Activated CD4-positive, alpha-beta T cell treated with anti-CD3 and anti-CD28 coated beads, Interleukin-2, amount 10 ng/mL, durations not matched to agents 7 days and 5 days (primary cell): ENCODE measurements around the gene AGK. TPM values are rescaled to one million over a fixed set of nuclear protein-coding genes. Genes with fewer than 3 reads are reported as not detected.

Experiments used
- CTCF ChIA-PET: fragments of 350-600 bp; sonication (Branson Sonifier 250); formaldehyde crosslinking; loops from one replicate; lab custom pipeline; 2021; ENCODE audit warnings: antibody characterized with exemption; lab: Charles Lee
- POLR2A ChIA-PET: fragments of 350-600 bp; sonication (Branson Sonifier 250); formaldehyde crosslinking; loops from one replicate; lab custom pipeline; 2021; ENCODE audit warnings: antibody characterized with exemption; lab: Charles Lee
- DNase-seq: peaks from one replicate; pipeline ENCODE4 v3.0.0-alpha.2; 2020
- H3K27ac Mint-ChIP-seq: one replicate; pipeline ENCODE4 v1.8.0; 2021; ENCODE audit warnings: mild to moderate bottlenecking, moderate library complexity, mixed read lengths
- H3K27me3 Mint-ChIP-seq: one replicate; pipeline ENCODE4 v1.8.0; 2021; ENCODE audit warnings: mixed read lengths
- H3K36me3 Mint-ChIP-seq: one replicate; pipeline ENCODE4 v1.8.0; 2021; ENCODE audit warnings: low read depth, mixed read lengths
- H3K4me1 Mint-ChIP-seq: one replicate; pipeline ENCODE4 v1.8.0; 2021; ENCODE audit warnings: mixed read lengths
- H3K4me3 Mint-ChIP-seq: one replicate; pipeline ENCODE4 v1.8.0; 2021; ENCODE audit warnings: mild to moderate bottlenecking, moderate library complexity, mixed read lengths
- H3K9me3 Mint-ChIP-seq: one replicate; pipeline ENCODE4 v1.8.0; 2021; ENCODE audit warnings: mixed read lengths
- total RNA-seq, 2 experiments: library from RNA; stranded (reverse); gene quantifications; one replicate each; pipeline ENCODE4 v1.2.3, GENCODE V29; 2021

The AGK gene
- total RNA-seq, 2 experiments from 2014 or later = 40.7 to 42.5 TPM

DNA sequence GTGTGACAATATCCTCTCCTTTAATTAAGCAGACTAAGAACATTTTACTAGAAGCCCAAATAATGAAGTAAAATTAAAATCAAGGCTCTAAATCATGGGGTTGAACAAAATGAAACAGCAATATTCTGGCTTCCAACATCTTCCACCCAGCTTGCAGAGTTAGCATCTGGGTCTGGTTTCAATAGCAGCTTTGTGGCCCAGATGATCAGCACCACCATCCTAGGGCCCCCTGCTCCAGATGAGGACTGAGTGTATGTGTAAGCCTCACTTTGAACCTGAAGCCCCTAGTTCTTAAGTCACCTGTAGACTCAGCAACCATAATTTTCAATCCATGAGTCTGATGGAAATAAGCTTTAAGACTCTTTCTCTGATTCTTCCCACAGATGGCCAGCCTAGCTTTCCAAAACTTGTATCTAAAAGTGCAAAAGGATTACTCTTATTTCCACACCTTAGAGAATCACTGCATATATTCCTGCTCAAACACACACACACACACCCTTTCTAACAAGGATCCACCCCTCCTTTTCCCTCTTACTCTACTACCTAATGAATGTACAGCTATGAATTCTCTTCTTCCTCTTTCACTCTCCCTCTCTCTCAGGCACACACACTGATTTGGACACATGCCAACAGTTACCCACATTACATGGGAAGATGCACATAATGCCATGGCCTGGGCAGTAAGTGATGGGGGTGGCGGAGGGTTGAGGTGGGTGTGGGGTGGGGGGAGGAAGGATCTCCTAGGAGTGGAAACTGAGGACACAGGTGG, 147.2 kb downstream of the AGK start:
- Mint-ChIP-seq H3K27ac (no peak overlapping the region), H3K4me1 (peaks cover 34% of the 10 kb centered on the region)
- POLR2A ChIA-PET = no interaction called here

DNA sequence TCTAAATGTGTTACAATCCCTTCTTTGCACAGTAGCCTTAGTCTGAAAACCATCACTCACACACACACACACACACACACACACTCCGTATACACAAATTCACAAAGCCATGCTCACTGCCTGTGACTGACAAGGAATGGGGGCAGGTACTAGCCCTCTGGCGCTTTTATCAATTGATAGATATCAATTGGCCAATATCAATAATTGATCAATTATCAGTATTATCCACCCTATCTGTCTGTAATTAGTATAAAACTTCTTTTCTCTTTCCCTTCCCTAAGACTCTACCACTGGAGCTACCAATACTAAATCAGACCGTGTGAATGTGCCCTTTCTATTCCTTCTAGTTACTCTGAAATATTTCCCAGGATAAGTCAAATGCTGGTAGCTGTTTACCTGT, 148.7 kb downstream of the AGK start:
- CTCF ChIA-PET = interaction anchor here (1.2 kb wide), 1 partner anchor 14 kb away, joined by 4 read pairs; no protein-coding TSS in a partner anchor
- POLR2A ChIA-PET = no interaction called here
- H3K27ac Mint-ChIP-seq = peak overlapping the region; percentile 83

More for the DNA sequence above, 147.2 kb downstream of the AGK start:
- CTCF ChIA-PET = interaction anchor here (0.8 to 1.0 kb wide), 2 partner anchors 17 to 19 kb away, joined by 3 read pairs; no protein-coding TSS in a partner anchor
- no peak for DNase-seq
- H3K4me3 Mint-ChIP-seq = no peak overlapping the region
- no peaks in the 10 kb centered on the region for H3K9me3 Mint-ChIP-seq
- peaks cover 3% of the 10 kb centered on the region for H3K36me3 Mint-ChIP-seq
- peaks cover 4% of the 10 kb centered on the region for H3K27me3 Mint-ChIP-seq

DNA sequence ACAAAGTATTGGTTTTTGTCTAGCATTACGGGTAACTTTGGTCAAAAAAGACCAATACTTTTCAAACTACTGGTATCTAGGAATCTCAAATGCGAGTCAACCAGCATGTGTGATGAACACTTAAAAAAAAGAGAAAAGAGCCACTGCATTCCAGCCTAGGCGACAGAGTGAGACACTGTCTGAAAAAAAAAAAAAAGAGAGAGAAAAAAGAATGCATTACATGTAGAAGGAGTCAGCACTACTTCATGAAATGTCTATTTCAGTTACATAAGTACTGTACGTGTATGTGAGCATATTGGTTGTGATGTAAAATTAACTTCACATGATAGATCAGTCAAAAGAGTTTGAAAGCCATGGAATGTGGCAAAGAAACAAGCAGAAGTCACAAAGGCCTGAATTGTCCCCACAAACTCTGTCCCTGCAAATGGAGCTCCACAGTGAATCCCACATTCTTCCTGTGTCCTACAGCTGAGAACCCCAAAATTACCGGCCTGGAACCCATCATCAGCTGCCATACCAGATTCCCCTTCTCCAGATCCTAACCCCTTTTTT, 149.2 kb downstream of the AGK start:
- Mint-ChIP-seq H3K36me3 (peaks cover 1% of the 10 kb centered on the region), H3K4me3 (peak overlapping the region; percentile 79), H3K27ac (peak overlapping the region; percentile 83), H3K27me3 (peaks cover 7% of the 10 kb centered on the region), H3K4me1 (peaks cover 34% of the 10 kb centered on the region), H3K9me3 (no peaks in the 10 kb centered on the region)
- ChIA-PET CTCF (interaction anchor here (1.1 to 4.2 kb wide), 3 partner anchors 11 to 38 kb away, joined by 3 to 17 read pairs (median 4); partner anchors contain the start of gene SSBP1), POLR2A (no interaction called here)
- DNase-seq = no peak

More for the DNA sequence above, 148.7 kb downstream of the AGK start:
- DNase-seq = no peak
- H3K36me3 Mint-ChIP-seq = peaks cover 1% of the 10 kb centered on the region
- H3K9me3 Mint-ChIP-seq = no peaks in the 10 kb centered on the region
- peaks cover 34% of the 10 kb centered on the region for H3K4me1 Mint-ChIP-seq
- peak overlapping the region; percentile 79 for H3K4me3 Mint-ChIP-seq
- peaks cover 7% of the 10 kb centered on the region for H3K27me3 Mint-ChIP-seq

DNA sequence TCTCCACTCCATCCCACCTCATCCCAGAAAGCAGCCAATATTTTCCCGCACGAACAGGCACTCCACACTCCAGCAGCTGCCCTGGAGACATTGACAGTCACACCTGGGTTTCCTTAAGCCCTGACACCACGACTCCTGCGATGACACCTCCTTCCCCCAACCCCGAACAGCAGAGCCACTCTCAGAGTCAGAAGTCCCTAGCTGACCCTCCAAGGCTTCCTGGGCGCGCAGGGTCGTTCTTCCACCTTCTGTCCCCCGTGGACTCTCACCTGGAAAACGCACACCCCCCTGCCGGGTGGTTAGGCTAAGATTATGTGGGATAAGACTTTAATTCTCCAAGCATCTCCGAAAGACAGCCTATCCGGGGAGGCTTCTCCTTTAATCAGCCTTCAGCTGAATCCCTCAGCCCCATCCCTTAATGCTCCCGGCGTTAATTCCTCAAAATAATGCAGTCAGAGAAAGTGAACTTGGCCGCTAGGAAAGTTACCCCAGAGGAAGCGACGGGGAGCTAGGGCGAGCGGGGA, 149.7 kb downstream of the AGK start:
- Mint-ChIP-seq H3K36me3 (peaks cover 1% of the 10 kb centered on the region), H3K4me1 (peaks cover 34% of the 10 kb centered on the region), H3K4me3 (peak overlapping the region; percentile 79), H3K27me3 (peaks cover 7% of the 10 kb centered on the region), H3K9me3 (no peaks in the 10 kb centered on the region), H3K27ac (peak overlapping the region; percentile 83)
- POLR2A ChIA-PET = no interaction called here
- peak; percentile 11 for DNase-seq
- CTCF ChIA-PET = interaction anchor here (0.9 to 4.2 kb wide), 4 partner anchors 9 to 37 kb away, joined by 3 to 17 read pairs (median 4); partner anchors contain the start of gene SSBP1

DNA sequence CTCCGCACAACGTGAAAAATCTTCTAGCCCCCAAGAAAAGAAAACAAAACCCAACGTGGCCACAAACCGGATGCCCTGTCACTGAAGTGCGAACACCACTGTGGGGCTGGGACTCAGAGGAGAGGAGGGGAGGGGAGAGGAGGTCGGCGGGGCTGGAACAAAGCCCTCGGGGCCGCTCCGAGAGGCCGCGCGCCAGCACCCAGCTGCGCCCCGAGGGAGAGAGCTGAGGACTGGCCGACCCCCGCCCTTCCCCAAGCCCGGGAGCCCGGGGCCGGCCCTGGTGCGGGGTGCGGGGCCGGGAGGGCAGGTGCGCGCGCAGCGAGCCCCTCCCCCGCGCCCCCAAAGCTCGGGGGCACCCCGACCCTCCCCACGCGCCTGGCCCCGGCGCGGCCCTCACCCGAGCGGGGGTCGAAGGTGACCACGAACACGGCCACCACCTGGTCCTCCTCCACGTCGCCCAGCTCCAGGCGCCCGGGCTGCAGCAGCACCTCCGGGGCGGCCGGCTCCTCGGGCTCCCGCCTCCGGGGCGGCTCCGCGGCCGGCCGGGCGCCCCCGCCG, 150.4 kb downstream of the AGK start:
- Mint-ChIP-seq H3K27ac (peak overlapping the region; percentile 88), H3K4me1 (peaks cover 31% of the 10 kb centered on the region), H3K27me3 (peaks cover 7% of the 10 kb centered on the region), H3K36me3 (peaks cover 1% of the 10 kb centered on the region), H3K4me3 (peak overlapping the region; percentile 79), H3K9me3 (no peaks in the 10 kb centered on the region)
- ChIA-PET POLR2A (no interaction called here), CTCF (interaction anchor here (0.9 to 4.2 kb wide), 3 partner anchors 10 to 36 kb away, joined by 3 to 17 read pairs (median 4); partner anchors contain the start of gene SSBP1)
- DNase-seq = peak; percentile 83

DNA sequence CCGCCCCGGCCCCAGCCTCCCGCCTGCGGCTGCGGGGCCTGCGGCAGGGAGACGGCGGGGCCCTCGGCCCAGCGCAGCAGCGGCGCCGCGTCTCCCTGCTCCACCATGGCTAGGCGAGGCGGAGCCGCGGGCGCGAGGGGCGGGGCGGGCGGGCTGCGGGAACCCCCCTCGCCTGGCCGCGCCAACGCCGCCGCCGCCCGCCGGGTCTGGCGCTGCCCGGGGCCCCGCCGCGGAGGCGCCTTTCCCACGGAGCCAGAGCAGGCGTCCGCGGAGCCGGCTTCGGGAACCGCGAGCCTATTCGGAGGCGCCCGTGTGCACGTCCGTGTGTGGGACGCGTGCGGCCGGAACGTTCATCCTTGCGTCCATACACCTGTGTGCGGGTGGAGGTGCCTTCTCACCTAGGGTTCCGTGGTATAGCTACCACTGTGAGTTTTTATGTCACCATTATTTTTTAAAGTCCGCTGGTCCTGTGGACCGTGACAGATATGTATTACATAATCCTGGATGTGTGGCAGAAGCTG, 150.9 kb downstream of the AGK start, which contains the start of gene DENND11:
Gene DENND11, minus strand, starts transcription at position 120 of the 521 bp plus-strand sequence. Its CDS starts 13 bp downstream, at position 107.
- Mint-ChIP-seq H3K27me3 (peaks cover 9% of the 10 kb centered on the region), H3K27ac (peak within 1 kb of the TSS; percentile 88), H3K36me3 (peaks cover 1% of the 10 kb centered on the region), H3K9me3 (no peaks in the 10 kb centered on the region), H3K4me1 (peaks cover 31% of the 10 kb centered on the region), H3K4me3 (peak within 1 kb of the TSS; percentile 79)
- DNase-seq = peak; percentile 64
- POLR2A ChIA-PET = no interaction called here
- CTCF ChIA-PET = interaction anchor here (1.5 to 4.2 kb wide), 2 partner anchors 33 to 36 kb away, joined by 5 to 17 read pairs; partner anchors contain the start of gene SSBP1

DNA sequence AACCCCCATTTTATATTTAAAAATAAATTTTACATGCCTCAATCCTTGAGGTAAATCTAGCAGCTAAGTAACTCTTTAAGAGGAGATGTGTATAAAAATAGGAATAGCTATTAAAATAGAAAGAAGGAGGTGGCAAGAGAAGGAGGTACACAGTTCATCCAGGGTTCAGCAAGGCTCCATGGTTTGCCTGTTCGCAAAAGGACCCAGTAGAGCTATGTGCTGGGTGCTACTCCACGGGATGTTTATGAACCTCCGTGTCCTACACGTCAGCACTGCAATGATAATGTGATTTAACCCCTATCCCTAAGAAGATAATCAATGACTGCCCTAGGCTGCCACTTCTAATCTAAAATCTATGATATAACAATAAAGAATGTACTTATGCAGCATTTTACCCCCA, 151.7 kb downstream of the AGK start:
- Mint-ChIP-seq H3K4me1 (peaks cover 31% of the 10 kb centered on the region), H3K4me3 (peak overlapping the region; percentile 68), H3K27me3 (peaks cover 9% of the 10 kb centered on the region), H3K36me3 (peaks cover 1% of the 10 kb centered on the region), H3K27ac (no peak overlapping the region), H3K9me3 (no peaks in the 10 kb centered on the region)
- CTCF ChIA-PET = interaction anchor here (0.6 to 4.2 kb wide), 3 partner anchors 32 to 65 kb away, joined by 3 to 17 read pairs (median 5); partner anchors contain the start of gene SSBP1
- POLR2A ChIA-PET = interaction anchor here (0.7 kb wide), 1 partner anchor 35 kb away, joined by 3 read pairs; the partner anchor contains the start of gene SSBP1
- DNase-seq = no peak

DNA sequence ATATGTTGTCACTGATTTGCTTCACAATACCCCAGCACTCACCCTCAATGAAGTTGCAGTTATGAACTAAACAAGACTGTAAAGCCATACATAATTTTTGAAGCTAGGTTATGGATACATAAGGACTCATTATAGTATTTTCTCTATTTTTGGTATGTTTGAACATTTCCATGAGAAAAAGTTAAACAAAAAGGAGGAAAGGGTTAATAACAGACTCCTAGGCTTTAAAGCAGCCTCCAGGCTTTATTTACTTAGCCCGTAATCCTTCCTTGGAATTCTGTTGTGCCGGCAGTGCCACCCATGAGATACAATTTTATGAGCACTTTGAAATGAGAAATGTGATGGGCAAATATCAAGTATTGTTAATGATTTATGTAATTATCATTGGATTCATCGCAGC, 152.9 kb downstream of the AGK start:
- Mint-ChIP-seq H3K27ac (no peak overlapping the region), H3K36me3 (peaks cover 1% of the 10 kb centered on the region), H3K4me1 (peaks cover 22% of the 10 kb centered on the region), H3K4me3 (no peak overlapping the region), H3K27me3 (peaks cover 9% of the 10 kb centered on the region), H3K9me3 (no peaks in the 10 kb centered on the region)
- CTCF ChIA-PET = interaction anchor here (4.2 kb wide), 1 partner anchor 34 kb away, joined by 17 read pairs; the partner anchor contains the start of gene SSBP1
- DNase-seq = no peak
- POLR2A ChIA-PET = no interaction called here

DNA sequence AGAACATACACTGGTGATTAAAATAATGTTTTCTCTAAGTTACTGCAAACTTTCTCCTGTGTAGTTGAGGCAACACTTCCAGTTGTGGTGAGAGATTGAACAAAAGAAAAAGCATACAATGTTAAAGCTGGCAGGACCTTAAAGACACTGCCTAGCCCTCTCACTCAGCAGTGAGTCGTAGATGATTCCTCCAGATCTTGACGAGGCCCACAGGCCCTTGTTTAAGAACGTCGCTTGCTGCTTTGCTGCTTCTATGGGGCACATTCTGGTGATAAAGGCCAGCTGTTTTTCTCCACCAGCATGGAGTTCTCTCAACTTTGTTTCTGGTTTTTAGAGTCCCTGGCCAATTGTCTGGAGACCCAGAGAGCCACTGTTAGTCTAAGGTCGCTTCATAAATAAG, 153.5 kb downstream of the AGK start:
- ChIA-PET POLR2A (no interaction called here), CTCF (no interaction called here)
- Mint-ChIP-seq H3K4me1 (peaks cover 18% of the 10 kb centered on the region), H3K4me3 (no peak overlapping the region), H3K36me3 (peaks cover 1% of the 10 kb centered on the region), H3K27me3 (peaks cover 9% of the 10 kb centered on the region), H3K27ac (no peak overlapping the region), H3K9me3 (no peaks in the 10 kb centered on the region)
- DNase-seq = no peak

Other genes with a start within 250 kb of the AGK start
- 10 to 100 TPM; 24.0 to 28.9 TPM for gene DENND11, start 150.8 kb downstream of the AGK start, total RNA-seq
- gene WEE2, start 156.9 kb downstream of the AGK start, total RNA-seq = not detected
- gene SSBP1, start 186.9 kb downstream of the AGK start, total RNA-seq = 100 to 1,000 TPM; 109 to 127 TPM
- gene TAS2R3, start 212.7 kb downstream of the AGK start, total RNA-seq = 1 to 10 TPM; 1.4 to 1.8 TPM
- gene TAS2R4, start 225.3 kb downstream of the AGK start, total RNA-seq = 1 to 10 TPM; 1.1 to 1.3 TPM
- gene TAS2R5, start 238.8 kb downstream of the AGK start, total RNA-seq = 1 to 10 TPM; 1.2 to 1.3 TPM